Epithelial cell of esophagus (primary cell): ENCODE measurements around the gene CDYL.

Source experiments
- DNase-seq: peaks from one replicate; pipeline ENCODE4 v3.0.0; 2010; ENCODE audit warnings: low read depth
- H3K4me3 ChIP-seq: 2 replicates; pipeline ENCODE4 v1.5.1; 2011; ENCODE audit warnings: mild to moderate bottlenecking, low read length, control low read depth
- CTCF ChIP-seq: IDR thresholded peaks from 2 replicates; pipeline ENCODE4 v1.5.1; 2011; ENCODE audit warnings: low read depth, mild to moderate bottlenecking, low read length, control low read depth, inconsistent platforms; ENCODE audit not compliant: insufficient read depth; ENCODE audit errors: missing control alignments

The CDYL gene

GRCh38 chr6:4756247-4756646 is 20.0 kb upstream of the CDYL start:
- no peak overlapping the region for H3K4me3 ChIP-seq
- TF ChIP-seq CTCF = no peak
- no peak for DNase-seq

GRCh38 chr6:4759997-4760396 is 16.2 kb upstream of the CDYL start:
- DNase-seq = no peak
- TF ChIP-seq CTCF = no peak
- no peak overlapping the region for H3K4me3 ChIP-seq

- TF ChIP-seq CTCF = no peak
- DNase-seq = no peak
- H3K4me3 ChIP-seq = no peak overlapping the region
These were observed 15.4 kb upstream of the CDYL start for GRCh38 chr6:4760773-4761172.

GRCh38 chr6:4762294-4762693 is 13.9 kb upstream of the CDYL start:
- no peak overlapping the region for H3K4me3 ChIP-seq
- TF ChIP-seq CTCF = no peak
- DNase-seq = no peak

- TF ChIP-seq CTCF = no peak
- DNase-seq = no peak
- no peak overlapping the region for H3K4me3 ChIP-seq
These were observed 12.3 kb upstream of the CDYL start for GRCh38 chr6:4763921-4764320.

- no peak overlapping the region for H3K4me3 ChIP-seq
- DNase-seq = no peak
- TF ChIP-seq CTCF = no peak
These were observed 7.4 kb upstream of the CDYL start for GRCh38 chr6:4768815-4769214.

GRCh38 chr6:4772750-4773149 is 3.5 kb upstream of the CDYL start:
- no peak for DNase-seq
- H3K4me3 ChIP-seq = no peak overlapping the region
- TF ChIP-seq CTCF = no peak
